ENCODE results near the gene EFCC1.

DNA sequence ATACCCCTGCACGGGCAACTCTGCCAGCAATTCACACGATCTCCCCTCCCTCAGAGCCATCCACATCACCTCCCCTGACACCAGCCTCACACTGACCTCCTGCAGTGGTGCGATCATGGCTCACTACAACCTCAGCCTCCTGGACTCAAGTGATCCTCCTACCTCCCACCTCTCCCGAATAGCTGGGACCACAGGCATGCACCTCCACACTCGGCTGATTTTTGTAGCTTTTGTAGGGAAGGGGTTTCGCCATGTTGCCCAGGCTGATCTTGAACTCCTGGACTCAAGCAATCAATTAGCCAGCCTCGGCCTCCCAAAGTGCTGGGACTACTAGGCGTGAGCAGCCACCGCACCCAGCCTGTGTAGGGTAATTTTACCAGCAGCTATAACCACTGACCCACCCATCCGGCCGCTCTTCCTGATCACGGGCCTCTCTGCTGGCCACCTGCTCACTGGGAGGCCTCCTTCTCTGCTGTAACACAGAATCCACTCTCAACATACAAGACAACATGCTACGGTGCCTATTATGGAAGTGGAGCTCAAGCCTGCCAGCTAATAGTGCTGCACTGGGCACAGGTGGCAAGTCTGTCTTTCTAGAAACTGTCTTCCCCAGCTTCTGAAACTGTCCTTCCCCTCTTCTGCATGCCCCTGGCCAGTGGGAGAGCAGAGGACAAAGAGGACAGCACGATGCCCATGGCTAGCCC lies 64.1 kb downstream of the EFCC1 start:
- TF ChIP-seq POLR2A (IDR thresholded peaks at IDR 0.05) (no peak), CTCF (IDR thresholded peaks at IDR 0.05) (no peak), POLR2AphosphoS5 (IDR thresholded peaks at IDR 0.05) (no peak)

All from sigmoid colon (tissue), 4 donors.